Measurements from ENCODE around the gene SNX10.

The SNX10 gene

GRCh38 chr7:26413007-26413691, 121.5 kb downstream of the SNX10 start:
- no peak overlapping the region for H3K27ac ChIP-seq
- H3K9me3 ChIP-seq = no peaks in the 10 kb centered on the region
- no peaks in the 10 kb centered on the region for H4K20me1 ChIP-seq
- H3K36me3 ChIP-seq = no peaks in the 10 kb centered on the region
- H3K4me2 ChIP-seq = no peak overlapping the region
- no peak overlapping the region for H3K4me3 ChIP-seq
- no peak overlapping the region for H3K9ac ChIP-seq
- TF ChIP-seq Cebpa-rat (IDR thresholded peaks at IDR 0.05) = no peak
- no peaks in the 10 kb centered on the region for H3K4me1 ChIP-seq
- no peaks in the 10 kb centered on the region for H3K27me3 ChIP-seq

- Histone ChIP-seq H4K20me1 (no peaks in the 10 kb centered on the region), H3K4me3 (no peak overlapping the region), H3K4me2 (no peak overlapping the region), H3K27ac (no peak overlapping the region), H3K9ac (no peak overlapping the region), H3K27me3 (no peaks in the 10 kb centered on the region), H3K9me3 (no peaks in the 10 kb centered on the region), H3K36me3 (no peaks in the 10 kb centered on the region), H3K4me1 (no peaks in the 10 kb centered on the region)
- no peak for TF ChIP-seq Cebpa-rat (IDR thresholded peaks at IDR 0.05)
These were observed 124.3 kb downstream of the SNX10 start for GRCh38 chr7:26416004-26416403.

- no peak overlapping the region for H3K4me2 ChIP-seq
- no peak overlapping the region for H3K4me3 ChIP-seq
- H3K9me3 ChIP-seq = no peaks in the 10 kb centered on the region
- no peak overlapping the region for H3K27ac ChIP-seq
- H3K4me1 ChIP-seq = peaks cover 1% of the 10 kb centered on the region; the same call in 1 of the 2 replicates
- no peaks in the 10 kb centered on the region for H3K36me3 ChIP-seq
- H3K9ac ChIP-seq = no peak overlapping the region
- no peaks in the 10 kb centered on the region for H4K20me1 ChIP-seq
- TF ChIP-seq Cebpa-rat (IDR thresholded peaks at IDR 0.05) = no peak
- no peaks in the 10 kb centered on the region for H3K27me3 ChIP-seq
These were observed 126.3 kb downstream of the SNX10 start for GRCh38 chr7:26417911-26418413.

- no peak overlapping the region for H3K4me3 ChIP-seq
- H3K36me3 ChIP-seq = no peaks in the 10 kb centered on the region
- H3K9me3 ChIP-seq = no peaks in the 10 kb centered on the region
- H4K20me1 ChIP-seq = no peaks in the 10 kb centered on the region
- no peak overlapping the region for H3K27ac ChIP-seq
- no peaks in the 10 kb centered on the region for H3K27me3 ChIP-seq
- H3K4me2 ChIP-seq = no peak overlapping the region
- H3K4me1 ChIP-seq = peaks cover 12% of the 10 kb centered on the region
- no peak for TF ChIP-seq Cebpa-rat (IDR thresholded peaks at IDR 0.05)
- no peak overlapping the region for H3K9ac ChIP-seq
These were observed 127.5 kb downstream of the SNX10 start for GRCh38 chr7:26419198-26419597.

- TF ChIP-seq Cebpa-rat (IDR thresholded peaks at IDR 0.05) = no peak
- Histone ChIP-seq H4K20me1 (no peaks in the 10 kb centered on the region), H3K36me3 (no peaks in the 10 kb centered on the region), H3K4me1 (peaks cover 12% of the 10 kb centered on the region), H3K4me2 (no peak overlapping the region), H3K9ac (no peak overlapping the region), H3K27me3 (no peaks in the 10 kb centered on the region), H3K27ac (no peak overlapping the region), H3K4me3 (no peak overlapping the region), H3K9me3 (no peaks in the 10 kb centered on the region)
These were observed 128.9 kb downstream of the SNX10 start for GRCh38 chr7:26420422-26421019.

- H3K4me3 ChIP-seq = no peak overlapping the region
- no peak overlapping the region for H3K27ac ChIP-seq
- H3K4me2 ChIP-seq = no peak overlapping the region
- H3K9ac ChIP-seq = no peak overlapping the region
- H3K27me3 ChIP-seq = no peaks in the 10 kb centered on the region
- H3K9me3 ChIP-seq = no peaks in the 10 kb centered on the region
- peaks cover 12% of the 10 kb centered on the region for H3K4me1 ChIP-seq
- no peaks in the 10 kb centered on the region for H4K20me1 ChIP-seq
- no peak for TF ChIP-seq Cebpa-rat (IDR thresholded peaks at IDR 0.05)
- H3K36me3 ChIP-seq = no peaks in the 10 kb centered on the region
These were observed 131.1 kb downstream of the SNX10 start for GRCh38 chr7:26422761-26423160.

GRCh38 chr7:26423436-26423835, 131.8 kb downstream of the SNX10 start:
- Histone ChIP-seq H3K9ac (no peak overlapping the region), H3K4me1 (peaks cover 12% of the 10 kb centered on the region), H3K9me3 (no peaks in the 10 kb centered on the region), H3K27me3 (no peaks in the 10 kb centered on the region), H3K27ac (no peak overlapping the region), H4K20me1 (no peaks in the 10 kb centered on the region), H3K4me3 (no peak overlapping the region), H3K4me2 (peak overlapping the region; percentile 69), H3K36me3 (no peaks in the 10 kb centered on the region)
- TF ChIP-seq Cebpa-rat (IDR thresholded peaks at IDR 0.05) = no peak
